HG03060 (cell line): ENCODE measurements around the gene CHAD.
A peak's percentile ranks its signal among the peaks of the same experiment; 100 is the strongest.

Source experiments
- ATAC-seq: cut with Tn5 transposase; IDR thresholded peaks from one replicate; pipeline ENCODE4 v1.9.1; 2021; ENCODE audit warnings: low read depth, moderate number of reproducible peaks; ENCODE audit not compliant: unreplicated experiment

The CHAD gene, protein sequence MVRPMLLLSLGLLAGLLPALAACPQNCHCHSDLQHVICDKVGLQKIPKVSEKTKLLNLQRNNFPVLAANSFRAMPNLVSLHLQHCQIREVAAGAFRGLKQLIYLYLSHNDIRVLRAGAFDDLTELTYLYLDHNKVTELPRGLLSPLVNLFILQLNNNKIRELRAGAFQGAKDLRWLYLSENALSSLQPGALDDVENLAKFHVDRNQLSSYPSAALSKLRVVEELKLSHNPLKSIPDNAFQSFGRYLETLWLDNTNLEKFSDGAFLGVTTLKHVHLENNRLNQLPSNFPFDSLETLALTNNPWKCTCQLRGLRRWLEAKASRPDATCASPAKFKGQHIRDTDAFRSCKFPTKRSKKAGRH

DNA sequence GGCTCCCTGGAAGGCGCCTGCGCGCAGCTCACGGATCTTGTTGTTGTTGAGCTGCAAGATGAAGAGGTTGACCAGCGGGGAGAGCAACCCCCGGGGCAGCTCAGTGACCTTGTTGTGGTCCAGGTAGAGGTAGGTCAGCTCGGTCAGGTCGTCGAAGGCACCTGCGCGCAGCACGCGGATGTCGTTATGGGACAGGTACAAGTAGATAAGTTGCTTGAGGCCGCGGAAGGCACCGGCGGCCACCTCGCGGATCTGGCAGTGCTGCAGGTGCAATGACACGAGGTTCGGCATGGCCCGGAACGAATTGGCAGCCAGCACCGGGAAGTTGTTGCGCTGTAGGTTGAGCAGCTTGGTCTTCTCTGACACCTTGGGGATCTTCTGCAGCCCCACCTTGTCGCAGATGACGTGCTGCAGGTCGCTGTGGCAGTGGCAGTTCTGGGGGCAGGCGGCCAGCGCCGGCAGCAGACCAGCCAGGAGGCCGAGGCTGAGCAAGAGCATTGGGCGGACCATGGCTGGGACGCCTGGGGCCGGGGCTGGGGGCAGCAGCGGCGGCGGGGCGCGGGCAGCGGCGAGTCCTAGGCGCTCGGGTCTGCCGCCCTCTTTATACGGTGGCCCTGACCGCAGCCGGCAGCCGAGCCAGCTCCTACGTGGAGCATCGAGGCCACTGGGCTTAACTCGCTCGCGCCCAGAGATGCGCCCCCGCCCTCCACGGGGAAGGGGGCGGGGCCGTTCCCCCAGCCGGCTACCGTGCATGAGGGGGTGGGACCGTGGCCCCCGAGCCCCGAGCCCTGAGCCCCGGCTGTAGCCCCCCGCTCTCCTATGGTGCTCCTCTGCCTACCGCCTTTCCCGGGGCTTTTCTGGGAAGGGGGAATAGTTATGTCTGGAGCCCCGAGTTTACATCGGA lies at the start of gene CHAD:
CHAD (minus strand) TSS at position 577 of the 904 bp plus-strand sequence; CDS start at position 510, 67 bp downstream.
- no peak for ATAC-seq

DNA sequence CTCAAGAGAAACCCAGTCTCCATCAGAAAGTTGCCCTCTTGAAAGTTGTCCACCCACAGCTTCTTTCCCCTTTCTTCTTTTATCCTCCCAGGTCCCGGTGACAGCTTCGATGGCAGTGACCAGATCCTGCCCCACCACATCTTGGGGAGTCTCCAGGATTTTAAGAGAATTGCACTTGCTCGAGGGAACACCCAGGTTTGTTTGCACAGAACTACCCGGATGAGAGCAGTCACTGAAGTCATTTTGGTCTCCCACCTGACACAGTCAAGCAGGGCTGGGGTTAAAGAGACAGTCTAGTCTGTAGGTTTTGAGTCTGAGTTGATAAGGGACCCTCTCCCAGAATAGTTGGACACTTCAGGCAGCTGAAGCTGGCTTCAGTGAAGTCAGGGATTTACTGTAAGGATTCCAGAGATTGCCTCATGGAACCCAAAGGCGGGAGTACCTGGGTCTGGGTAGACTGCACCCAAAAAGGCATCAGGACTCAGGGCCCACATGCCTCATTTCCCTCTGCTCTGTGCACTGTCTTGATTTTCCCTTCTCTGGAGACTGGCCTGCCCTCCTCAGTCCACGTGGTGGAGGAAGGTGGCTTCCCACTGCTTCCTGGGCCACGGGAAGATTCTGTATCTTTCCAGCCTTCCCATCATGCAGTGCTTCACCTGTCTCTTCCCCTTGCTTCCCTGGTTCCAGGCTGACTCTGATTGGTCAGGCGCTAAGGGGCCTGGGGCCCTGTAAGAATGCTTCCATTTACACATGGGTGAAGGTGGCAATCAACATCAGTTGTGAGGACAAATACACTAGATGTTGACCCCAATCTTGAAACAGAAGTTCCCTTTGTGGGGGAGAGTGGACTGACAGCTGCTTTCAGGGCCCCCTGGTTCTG lies 49.1 kb upstream of the CHAD start:
- no peak for ATAC-seq

DNA sequence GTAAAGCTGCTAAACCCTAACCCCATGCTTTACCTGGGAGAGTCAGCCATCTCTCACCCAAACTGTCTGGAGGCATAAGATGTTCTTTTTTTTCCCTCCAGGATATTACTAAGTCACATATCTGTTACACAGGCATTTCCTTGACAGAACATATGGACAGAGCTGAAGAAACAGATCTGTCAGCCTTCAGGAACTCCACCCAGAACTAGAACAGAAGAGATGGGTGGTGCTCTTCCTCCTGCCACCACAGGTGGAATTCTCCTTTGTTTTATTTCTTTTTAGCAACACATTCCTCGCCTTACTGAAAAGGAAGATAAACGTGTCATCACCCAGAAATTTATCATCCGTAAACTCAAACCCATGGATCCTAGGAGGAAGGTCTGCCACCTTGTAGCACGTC lies 48.3 kb upstream of the CHAD start:
- ATAC-seq: no peak

DNA sequence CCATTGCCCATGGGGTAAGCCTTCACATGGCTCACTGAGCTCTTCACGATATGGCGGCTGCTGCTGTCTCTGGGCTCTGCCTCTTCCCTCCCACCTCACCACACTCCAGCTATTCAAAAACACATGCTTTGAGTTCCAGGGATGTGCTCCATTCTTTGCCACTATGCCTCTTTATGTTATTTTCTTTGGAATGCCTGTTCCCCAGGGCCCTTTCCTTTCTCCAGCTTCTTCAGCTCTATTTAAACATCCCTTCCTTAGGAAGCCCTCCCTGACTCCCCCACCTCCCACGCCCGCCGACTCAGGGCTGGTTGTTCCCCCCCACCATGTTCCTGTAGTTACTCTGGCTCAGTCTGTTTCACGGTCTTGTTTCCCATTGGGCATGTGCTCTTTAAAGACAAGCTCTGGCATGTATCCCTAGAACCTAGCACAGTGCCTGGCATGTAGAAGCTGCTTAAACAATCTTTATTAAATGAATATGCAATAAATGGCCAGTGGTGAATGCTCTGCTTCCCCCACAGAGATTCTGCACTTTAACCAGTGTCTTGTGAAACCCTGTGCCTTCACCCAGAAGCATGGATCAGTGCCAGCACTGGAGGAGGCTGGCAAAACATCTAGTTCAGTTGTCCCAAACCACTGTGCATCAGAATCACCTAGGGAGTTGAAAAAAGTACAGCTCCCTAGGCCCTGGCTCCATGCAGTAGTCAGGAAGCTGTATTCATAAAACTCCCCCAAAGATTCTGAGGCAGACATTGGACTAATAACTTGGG lies 46.4 kb upstream of the CHAD start:
- ATAC-seq: no peak

DNA sequence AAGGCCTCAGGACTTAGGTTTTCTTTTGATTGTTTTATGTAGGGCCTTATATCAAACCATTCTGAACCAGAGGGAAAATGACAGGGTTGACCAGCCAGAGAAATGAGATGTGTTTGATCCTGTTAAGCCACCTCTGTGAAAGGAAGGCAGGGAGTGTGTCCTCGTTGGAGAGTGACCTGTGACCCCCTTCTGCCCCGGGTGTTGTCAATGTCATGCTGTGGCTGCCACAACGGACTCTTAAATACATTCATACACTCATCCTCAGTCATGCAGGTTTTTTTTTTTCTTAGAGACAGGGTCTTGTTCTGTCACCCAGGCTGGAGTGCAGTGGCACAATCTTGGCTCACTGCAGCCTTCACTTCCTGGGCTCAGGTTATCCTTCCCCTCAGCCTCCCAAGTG lies 45.7 kb upstream of the CHAD start:
- ATAC-seq: no peak

DNA sequence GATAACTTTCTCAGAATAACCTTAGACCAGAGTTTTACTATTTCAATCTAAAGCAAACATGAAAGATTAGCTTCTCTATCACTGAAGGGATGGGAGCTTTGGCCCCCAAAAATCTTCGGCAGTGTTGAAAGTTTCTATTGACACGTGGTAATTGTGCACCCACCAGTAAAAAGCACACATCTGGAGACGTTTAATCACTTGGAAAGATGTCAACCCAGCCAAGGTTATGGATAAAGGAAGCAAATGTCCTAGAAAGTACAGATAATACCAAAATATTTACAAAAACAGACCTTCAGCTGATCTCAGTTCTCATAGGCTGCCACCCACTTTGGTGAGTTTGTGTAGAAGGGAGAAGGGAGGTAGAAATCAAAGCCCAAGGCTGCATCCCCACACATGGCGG lies 44.8 kb upstream of the CHAD start:
- no peak for ATAC-seq

DNA sequence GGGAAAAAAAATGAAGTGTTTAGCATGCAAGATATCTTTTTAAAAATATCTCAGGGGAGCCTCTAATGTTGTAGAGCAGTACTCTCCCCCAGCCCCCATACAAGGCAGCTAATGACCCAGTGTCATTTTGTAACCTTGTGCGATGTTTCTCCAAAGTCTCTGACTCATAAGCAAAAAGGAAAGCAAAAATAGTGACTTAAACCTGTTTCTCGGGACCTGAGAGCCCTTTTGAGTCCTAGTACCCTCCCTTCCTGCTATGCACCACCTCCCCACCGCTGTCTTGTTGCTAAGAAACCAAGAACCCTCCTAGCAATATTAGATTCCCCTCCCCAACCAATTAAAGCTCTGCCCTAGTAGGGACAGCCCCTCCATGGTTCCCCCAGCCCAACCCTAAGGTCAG lies 42.4 kb upstream of the CHAD start:
- ATAC-seq: peak; percentile 68

DNA sequence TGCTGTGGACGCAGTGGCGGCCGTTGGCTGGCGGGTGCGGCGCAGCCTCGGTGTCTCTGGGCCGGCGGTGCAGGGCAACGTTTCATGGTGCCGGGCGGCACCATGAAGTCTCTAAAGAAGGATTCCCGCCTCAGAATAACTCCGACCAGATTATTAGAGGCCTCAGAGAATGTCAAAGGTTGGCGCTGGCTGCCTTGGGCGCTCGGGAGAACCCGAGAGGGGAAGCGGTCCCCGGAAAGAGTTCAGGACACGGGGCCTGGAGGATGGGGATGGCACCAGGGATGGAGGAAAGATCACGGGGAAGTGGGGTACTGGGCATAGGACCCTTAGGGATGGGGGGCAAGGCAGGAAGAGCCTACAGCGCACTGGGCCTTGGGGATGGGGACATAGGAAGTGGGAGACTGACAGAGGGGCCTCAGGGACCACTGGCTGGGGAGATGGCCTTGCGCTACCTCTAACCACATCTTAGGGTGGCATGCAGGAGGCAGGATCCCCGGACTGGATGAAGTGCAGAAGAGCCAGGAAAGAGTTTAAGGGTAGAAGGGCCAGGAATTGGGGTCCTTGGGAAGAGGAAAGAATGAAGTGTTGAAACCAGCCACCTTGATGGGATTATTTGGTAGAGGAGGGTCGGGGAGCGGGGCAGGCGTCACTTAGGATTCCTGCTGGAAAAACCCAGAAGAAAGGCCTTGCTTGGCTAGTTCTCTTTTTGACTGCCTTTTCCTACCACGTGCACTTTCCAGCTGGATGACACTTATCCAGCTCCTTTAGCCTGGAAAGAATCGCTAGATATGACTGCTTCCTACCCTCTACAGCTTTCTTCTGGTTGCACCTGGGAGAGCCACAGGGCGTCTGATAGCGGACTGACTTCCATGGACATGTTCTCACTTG lies 40.1 kb upstream of the CHAD start:
- ATAC-seq: no peak

DNA sequence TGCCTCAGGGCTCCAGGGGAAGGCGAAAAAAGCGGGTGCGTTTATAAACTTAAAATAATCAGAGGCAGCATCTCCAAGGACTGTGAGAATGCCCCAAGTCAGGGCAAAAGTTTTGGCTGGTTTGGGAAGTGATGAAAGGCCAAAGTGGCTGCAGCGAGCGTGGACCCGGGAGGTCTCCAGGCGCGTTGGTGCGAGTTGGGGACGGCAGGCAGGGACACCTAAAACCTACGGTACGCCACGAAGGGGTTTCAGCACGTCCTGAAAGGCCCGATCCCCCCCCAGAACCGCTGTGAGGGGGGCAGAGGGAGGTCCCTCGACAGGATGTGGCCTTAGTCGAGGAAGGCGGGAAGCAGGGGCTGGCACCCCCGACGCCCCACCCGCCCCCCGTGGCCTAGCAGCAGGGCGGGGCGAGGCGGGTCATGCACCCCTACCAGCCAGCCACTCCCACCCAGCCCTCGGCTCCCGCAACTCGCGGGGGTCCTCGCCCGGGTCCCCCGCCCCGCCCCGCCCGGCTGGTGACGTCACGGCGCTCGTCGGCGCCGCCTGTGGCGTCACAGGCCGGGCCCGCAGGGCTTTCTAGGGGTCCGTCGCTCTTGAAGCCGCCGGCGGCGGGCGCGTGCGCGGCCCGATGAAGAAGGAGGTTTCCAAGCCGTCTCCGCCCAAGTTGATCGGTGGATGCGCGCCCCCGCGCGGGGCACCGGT lies 39.3 kb upstream of the CHAD start, which contains the start of gene MYCBPAP:
MYCBPAP (plus strand) TSS at position 569 of the 702 bp plus-strand sequence. CDS start 236 bp downstream, outside the sequence.
- no peak for ATAC-seq

DNA sequence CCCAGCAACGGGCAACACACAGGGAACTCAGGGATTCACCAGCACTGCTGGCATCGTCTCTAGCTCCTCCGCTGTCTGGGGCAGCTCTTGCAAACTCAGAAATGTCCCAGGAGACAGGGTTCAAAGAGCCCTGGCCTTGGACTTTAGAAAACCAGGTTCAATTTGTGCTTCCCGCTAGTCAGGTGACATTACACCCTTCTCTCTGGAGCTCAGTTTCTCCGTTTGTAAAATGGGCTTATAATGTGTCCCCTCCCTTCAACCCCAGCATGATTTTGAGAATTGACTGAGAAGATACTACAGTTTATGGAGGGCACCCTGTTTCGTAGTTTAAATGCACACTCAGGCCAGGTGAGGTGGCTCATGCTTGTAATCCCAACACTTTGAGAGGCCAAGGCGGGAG lies 37.6 kb upstream of the CHAD start:
- ATAC-seq: no peak

DNA sequence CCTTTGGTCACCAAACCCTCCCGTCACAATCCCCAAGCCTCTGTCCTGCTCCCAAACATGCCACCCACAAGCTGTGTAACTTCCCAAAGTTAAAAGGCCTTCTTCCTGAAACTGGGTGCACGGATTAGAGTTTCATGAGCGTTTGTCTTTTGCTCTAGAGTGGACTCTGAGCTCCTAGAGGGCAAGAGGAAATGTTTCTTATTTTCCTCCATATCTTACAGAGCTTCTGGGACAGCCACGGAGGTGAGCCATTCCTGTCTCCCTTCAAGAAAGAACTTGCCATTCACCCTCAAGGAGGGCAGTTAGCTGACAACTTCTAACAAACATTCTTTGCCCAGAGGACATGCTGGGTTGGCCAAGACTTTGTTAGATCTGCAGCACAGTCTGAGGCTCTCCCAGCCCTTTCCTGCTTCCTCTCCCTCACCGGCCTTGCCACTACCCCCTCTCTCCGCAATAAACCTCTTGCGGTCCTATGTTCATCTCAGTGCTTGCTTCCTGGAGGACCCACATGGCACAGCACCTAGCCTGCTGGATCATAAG lies 37.0 kb upstream of the CHAD start:
- no peak for ATAC-seq

DNA sequence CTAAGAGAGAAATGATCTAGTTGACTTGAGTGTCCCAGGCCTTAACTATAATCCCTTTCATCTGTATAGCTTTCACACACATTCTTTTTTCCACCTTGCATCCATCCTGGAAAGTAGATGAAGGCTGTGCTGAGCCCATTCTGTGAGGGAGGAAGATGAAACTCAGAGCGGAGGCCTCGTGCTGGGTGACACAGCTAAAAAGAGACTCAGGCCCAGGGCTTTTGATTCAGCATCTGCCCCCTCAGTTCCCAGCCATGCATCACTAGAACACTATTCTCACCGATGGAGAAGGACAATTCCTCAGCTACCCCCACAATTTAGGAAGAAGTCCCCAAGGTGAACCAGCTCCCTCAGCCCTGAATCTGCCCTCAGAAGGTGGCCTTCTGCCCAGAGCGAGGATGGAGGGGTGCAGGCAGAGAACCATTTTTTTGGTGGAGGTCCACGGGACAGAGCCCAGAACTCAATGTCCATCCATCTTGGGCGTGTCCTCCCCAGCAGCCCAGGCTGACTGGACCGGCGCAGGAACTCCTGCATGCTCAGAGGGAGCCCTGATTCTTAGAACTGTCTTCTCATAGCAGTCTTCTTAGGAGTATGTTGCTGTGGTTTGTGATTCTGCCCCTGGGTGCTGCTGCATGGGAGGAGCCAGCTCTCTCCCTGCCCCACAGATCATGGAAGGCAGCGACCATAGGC lies 33.8 kb upstream of the CHAD start:
- no peak for ATAC-seq

DNA sequence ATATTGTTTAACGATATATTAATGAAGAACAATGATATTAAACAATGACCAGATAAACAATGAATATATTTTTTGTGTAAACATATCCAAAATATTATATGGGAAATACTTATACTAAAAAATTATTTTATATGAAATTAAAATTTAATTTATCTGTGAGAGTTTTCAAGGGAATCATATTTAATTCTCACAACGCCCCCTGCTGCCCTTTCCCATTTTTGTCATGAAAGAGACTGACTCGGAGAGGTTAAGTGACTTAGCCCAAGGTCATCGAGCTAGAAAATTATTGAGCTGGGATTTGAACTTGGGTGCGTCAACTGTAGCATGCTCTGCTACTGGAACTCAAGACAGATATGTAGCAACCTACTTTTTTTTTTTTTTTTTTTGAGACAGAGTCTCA lies 32.4 kb upstream of the CHAD start:
- no peak for ATAC-seq

DNA sequence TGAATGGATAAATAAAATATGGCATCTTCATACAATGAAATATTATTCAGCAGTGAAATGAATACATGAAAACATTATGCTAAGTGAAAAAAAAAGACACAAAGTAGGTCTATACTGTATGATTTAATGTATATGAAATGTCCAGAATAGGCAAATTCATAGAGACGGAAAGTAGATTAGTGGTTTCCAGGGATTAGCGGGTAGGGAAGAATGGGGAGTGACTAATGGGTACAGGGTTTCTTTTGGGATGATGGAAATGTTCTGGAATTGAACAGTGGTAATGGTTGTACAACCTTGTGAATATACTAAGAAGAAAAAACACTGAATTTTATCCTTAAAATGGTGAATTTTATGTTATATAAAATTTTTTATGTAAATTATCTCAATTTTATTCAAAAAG lies 31.0 kb upstream of the CHAD start:
- ATAC-seq: no peak

DNA sequence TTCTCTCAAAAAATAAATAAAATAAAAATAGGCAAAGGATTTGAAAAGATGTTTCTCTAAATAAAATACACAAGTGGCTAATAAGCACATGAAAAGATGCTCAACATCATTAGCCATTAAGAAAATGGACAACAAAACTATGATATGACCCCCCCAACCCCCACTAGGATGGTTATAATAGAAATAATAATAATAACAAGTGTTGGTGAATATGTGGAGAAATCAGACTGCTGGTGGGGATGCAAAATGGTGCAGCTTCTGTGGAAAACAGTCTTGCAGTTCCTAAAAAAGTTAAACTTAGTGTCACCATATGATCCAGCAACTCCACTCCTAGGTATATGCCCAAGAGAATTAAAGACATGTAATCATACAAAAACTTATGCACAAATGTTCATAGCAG lies 30.6 kb upstream of the CHAD start:
- ATAC-seq: no peak

DNA sequence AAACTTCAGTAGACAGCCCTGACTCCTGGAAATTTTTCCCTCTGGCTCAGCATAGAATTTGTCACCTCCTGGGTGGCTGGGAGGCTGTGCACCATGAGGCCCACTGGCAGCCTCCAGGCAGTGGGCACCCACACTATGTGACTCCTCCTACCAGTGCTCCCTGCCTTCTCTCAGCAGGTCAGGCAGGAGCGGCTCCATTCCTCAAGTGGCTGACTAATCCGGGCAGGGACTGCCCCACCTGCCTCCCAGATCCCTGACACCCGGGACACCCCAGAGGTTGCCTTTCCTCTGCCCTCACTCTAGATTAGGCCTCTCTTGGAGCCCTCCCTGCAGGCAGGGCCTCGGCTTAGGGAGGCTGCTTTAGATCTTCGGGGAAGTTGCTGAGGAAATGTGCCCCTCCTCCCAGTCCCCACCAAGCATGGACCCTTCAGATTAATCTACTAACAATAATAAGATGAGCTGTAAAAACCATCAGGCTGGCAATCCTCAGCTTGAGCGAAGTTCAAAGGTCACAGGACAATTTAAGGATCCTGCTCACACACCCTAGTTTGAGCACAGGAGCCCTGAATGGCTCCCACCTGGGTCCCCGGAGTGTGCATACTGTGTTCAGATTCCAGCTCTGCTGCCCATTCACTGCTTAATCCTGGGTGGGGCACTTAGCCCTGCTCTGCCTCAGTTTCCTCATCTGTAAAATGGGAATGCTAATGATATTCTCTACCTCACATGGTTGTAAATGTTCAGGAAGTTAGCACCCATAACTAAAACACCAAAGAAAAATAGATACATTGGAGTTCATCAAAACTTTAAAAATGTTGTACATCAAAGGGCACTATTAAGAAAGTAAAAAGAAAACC lies 29.6 kb upstream of the CHAD start:
- ATAC-seq: no peak

DNA sequence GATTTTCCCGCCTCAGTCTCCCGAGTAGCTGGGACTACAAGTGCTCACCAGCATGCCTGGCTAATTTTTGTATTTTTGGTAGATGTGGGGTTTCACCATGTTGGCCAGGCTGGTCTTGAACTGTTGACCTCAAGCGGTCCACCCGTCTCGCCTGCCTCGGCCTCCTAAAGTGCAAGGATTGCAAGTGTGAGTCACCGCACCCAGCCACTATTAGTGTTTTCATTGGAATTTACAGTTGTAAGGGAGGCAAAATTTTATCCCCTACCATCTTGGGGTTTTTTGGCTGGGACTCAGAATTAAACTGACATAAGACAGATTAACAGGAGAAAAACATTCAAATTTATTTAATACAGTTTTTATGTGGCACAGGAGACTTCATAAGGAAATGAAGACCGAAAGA lies 27.2 kb upstream of the CHAD start:
- no peak for ATAC-seq
